HL-60/S4 (cell line): ENCODE results near the gene SPHK2.
"Not testable (repeated sequence)": the region's sequence is repeated elsewhere in the genome, so short reads cannot be mapped to it uniquely, and the experiment has no call there.

Source experiments
- in situ Hi-C: fragments of 300-500 bp; cut with MboI; formaldehyde crosslinking; loops from 2 replicates; pipeline ENCODE4 v1.14.3; 2022; ENCODE audit warnings: low sequenced_read_pairs

Gene SPHK2

DNA sequence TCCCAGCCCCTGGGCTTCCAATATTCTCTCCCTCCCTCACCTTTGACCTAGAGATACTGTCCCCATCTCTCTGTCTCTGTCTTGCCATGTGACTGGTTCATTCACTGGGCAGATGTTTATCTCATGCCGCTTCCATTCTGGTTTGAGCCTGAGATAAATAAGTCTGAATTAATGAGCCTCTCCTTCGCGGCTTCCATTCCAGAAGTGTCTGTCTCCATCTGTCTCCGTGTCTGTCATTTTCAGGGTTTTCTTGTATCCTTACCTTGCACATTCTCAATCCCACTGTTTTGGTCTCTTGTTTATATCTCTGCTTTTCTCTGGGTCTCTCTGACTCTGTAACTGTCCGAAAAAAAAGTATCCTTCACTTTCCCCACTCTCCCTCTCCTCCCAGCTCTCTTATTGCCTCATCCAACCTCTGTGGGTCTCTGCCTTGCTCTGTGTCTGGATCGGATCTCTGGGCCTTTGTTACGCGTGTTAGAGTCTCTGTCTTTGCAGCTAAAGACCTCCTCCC lies 4.3 kb downstream of the SPHK2 start:
- in situ Hi-C loops = no loop called here

GRCh38 chr19:48624067-48624594 lies 4.8 kb downstream of the SPHK2 start:
- in situ Hi-C loops = no loop called here

GRCh38 chr19:48624791-48625723 lies 5.8 kb downstream of the SPHK2 start:
- in situ Hi-C loops = no loop called here

DNA sequence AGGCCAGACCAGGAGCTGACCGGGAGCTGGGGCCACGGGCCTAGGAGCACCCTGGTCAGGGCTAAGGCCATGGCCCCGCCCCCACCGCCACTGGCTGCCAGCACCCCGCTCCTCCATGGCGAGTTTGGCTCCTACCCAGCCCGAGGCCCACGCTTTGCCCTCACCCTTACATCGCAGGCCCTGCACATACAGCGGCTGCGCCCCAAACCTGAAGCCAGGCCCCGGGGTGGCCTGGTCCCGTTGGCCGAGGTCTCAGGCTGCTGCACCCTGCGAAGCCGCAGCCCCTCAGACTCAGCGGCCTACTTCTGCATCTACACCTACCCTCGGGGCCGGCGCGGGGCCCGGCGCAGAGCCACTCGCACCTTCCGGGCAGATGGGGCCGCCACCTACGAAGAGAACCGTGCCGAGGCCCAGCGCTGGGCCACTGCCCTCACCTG lies 6.6 kb downstream of the SPHK2 start:
- in situ Hi-C loops = no loop called here

GRCh38 chr19:48627201-48627864 lies 8.0 kb downstream of the SPHK2 start:
- in situ Hi-C loops = no loop called here

- in situ Hi-C loops = no loop called here
Observed at GRCh38 chr19:48627865-48628314, 8.6 kb downstream of the SPHK2 start.

DNA sequence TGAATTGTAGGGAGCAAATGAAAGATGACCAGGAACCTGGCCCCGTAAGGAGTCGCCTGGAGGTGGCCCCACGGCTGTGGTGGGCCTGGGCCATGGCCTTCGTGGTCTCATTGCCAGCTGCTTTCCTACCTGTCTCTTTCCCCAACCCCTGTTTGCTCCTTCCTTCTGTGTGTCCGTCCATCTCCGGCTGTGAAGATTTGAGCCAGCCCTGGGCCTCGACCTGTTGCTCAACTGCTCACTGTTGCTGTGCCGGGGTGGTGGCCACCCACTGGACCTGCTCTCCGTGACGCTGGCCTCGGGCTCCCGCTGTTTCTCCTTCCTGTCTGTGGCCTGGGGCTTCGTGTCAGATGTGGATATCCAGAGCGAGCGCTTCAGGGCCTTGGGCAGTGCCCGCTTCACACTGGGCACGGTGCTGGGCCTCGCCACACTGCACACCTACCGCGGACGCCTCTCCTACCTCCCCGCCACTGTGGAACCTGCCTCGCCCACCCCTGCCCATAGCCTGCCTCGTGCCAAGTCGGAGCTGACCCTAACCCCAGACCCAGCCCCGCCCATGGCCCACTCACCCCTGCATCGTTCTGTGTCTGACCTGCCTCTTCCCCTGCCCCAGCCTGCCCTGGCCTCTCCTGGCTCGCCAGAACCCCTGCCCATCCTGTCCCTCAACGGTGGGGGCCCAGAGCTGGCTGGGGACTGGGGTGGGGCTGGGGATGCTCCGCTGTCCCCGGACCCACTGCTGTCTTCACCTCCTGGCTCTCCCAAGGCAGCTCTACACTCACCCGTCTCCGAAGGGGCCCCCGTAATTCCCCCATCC lies 9.4 kb downstream of the SPHK2 start:
- in situ Hi-C loops = no loop called here

DNA sequence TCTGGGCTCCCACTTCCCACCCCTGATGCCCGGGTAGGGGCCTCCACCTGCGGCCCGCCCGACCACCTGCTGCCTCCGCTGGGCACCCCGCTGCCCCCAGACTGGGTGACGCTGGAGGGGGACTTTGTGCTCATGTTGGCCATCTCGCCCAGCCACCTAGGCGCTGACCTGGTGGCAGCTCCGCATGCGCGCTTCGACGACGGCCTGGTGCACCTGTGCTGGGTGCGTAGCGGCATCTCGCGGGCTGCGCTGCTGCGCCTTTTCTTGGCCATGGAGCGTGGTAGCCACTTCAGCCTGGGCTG lies 9.9 kb downstream of the SPHK2 start:
- in situ Hi-C loops = no loop called here

DNA sequence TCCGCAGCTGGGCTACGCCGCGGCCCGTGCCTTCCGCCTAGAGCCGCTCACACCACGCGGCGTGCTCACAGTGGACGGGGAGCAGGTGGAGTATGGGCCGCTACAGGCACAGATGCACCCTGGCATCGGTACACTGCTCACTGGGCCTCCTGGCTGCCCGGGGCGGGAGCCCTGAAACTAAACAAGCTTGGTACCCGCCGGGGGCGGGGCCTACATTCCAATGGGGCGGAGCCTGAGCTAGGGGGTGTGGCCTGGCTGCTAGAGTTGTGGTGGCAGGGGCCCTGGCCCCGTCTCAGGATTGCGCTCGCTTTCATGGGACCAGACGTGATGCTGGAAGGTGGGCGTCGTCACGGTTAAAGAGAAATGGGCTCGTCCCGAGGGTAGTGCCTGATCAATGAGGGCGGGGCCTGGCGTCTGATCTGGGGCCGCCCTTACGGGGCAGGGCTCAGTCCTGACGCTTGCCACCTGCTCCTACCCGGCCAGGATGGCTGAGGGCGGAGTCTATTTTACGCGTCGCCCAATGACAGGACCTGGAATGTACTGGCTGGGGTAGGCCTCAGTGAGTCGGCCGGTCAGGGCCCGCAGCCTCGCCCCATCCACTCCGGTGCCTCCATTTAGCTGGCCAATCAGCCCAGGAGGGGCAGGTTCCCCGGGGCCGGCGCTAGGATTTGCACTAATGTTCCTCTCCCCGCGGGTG lies 10.4 kb downstream of the SPHK2 start:
- in situ Hi-C loops = no loop called here

DNA sequence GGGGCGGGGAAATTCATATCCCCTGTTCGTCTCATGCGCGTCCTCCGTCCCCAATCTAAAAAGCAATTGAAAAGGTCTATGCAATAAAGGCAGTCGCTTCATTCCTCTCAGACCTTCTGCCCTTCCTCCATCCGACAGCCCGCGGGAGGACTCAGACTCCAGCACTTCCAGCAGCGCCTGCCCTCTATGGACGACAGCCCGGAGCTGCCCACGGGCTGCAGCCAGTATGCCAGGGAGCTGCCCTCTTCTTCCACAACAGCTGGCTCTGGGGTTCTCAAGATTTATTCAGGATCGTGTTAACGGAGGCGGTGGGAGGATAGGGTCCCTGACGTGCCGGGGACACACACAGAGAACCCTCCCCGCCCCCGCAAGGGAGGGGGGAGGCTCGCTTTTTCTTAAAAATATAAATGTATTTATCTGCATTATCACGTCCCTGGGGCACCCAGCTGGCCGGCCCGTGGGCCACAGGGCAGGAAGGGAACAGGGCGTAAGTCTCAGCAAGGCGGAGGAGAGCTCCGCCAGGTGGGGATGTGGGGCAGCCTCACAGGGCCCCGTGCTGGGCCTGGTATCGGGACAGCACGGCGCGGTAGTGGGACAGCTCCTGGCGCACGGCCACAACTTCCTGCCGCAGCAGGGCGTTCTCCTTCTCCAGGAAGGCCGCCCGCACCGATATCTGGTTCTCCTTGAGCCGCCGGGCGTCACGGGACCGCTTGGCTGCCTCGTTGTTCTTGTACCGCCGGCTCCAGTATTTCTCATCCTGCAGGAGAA lies 11.2 kb downstream of the SPHK2 start:
- in situ Hi-C loops = no loop called here

DNA sequence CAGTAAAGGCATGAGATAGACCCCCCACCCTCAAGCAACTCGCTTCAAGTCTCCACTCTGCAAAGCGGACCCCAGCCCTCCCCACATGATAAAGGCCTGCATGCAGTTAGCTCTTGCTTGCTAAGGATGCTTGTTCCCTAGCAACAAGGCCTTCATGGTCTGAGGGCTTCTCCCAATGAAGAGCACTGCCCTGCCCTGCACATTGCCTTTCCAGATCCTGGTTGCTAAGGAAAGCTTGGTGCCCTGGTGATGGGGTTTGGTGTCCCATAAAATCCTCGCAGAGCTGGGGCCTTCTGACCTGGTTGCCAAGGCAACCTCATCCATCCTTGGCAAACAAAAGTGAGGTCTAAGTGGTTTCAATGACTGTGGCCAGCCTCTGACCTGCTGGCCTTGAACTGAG lies 11.9 kb downstream of the SPHK2 start:
- in situ Hi-C loops = no loop called here

DNA sequence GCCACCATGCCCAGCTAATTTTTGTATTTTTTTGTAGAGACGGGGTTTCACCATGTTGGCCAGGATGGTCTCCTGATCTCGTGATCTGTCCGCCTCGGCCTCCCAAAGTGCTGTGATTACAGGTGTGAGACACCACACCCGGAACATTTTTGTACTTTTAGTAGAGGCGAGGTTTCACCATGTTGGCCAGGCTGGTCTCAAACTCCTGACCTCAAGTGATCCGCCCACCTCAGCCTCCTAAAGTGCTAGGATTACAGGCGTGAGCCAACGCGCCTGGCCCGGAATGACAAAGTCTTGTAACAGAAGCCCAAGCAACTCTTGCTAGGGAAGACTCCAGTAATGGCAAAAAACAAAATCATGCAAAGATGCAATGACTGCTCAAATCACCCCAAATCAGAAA lies 13.0 kb downstream of the SPHK2 start:
- in situ Hi-C loops = not testable (repeated sequence)

DNA sequence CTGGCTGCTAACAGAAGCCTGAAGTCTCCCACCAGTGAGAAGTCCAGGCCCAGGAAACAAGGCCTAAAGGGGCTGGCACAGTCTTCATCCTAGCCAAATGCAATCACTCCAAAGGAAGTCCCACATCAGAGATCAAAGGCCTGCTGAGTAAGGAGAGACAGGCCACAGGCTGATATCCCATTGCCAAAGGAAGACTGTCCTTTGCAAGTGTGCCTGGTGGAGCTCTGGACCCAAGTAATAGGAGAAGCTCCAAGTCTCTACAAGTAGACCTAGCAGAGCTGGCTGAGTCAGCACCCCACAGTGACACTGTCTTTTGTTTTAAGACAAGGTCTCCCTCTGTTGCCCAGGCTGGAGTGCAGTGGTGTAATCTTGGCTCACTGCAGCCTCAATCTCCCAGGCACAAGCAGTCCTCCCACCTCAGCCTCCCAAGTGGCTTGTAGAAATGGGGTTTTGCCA lies 13.4 kb downstream of the SPHK2 start:
- in situ Hi-C loops = no loop called here

DNA sequence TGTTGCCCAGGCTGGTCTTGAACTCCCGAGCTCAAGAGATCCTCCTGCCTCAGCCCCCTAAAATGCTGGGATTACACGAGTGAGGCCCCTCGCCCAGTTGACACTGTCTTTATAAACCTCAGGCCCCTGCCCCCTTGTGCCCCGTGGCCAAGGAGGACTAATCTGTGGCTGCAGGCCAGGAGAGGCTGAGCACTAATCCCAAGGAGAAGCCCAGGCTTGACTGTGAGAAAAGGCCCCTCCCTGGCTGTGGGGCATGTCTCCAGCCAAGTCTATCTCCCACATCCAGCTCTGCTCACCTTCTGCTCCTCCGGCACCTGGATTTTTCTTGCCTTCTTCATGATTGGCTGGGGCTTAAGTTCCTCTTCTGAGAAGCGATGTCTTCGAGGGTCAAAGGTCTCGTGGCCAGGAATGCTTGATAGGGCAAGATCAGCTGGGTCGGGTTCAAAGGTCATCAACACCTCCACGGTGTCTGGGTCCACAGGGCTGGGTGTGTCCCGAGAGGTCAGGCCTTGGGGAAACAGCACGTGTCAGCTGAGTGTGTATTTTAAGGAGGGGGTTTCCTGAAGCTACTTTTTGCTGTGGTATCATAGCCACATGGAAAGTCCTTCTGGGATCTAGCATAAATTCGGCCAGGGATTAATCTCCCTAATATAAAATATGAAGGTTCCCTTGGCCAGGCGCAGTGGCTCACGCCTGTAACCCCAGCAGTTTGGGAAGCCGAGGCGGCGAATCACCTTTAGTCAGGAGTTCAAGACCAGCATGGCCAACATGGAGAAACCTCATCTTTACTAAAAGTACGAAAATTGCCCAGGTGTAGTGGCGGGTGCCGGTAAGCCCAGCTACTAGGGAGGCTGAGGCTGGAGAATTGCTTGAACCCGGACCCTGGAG lies 14.1 kb downstream of the SPHK2 start:
- in situ Hi-C loops = no loop called here

GRCh38 chr19:48634036-48634342 lies 14.7 kb downstream of the SPHK2 start:
- in situ Hi-C loops = no loop called here

GRCh38 chr19:48634424-48635262 lies 15.3 kb downstream of the SPHK2 start:
- in situ Hi-C loops = no loop called here

GRCh38 chr19:48635263-48635965 lies 16.1 kb downstream of the SPHK2 start:
- in situ Hi-C loops = no loop called here
